Brain microvascular endothelial cell (primary cell): ENCODE data around the gene SPECC1.
A peak's percentile ranks its signal among the peaks of the same experiment; 100 is the strongest.
"Not testable (repeated sequence)": the region's sequence is repeated elsewhere in the genome, so short reads cannot be mapped to it uniquely, and the experiment has no call there.

ENCODE experiments used
- DNase-seq: peaks from one replicate; pipeline ENCODE4 v3.0.0-alpha.2; 2020
- H3K27ac ChIP-seq: fragments of 250-450 bp; sonication (Bioruptor Pico); 2 replicates; pipeline ENCODE4 v1.5.1; 2020; ENCODE audit warnings: mild to moderate bottlenecking, moderate library complexity
- H3K27me3 ChIP-seq: fragments of 250-450 bp; sonication (Bioruptor Pico); replicated peaks from 2 replicates; pipeline ENCODE4 v1.5.1; 2020; ENCODE audit warnings: mild to moderate bottlenecking
- H3K36me3 ChIP-seq: fragments of 250-450 bp; sonication (Bioruptor Pico); replicated peaks from 2 replicates; pipeline ENCODE4 v1.5.1; 2020; ENCODE audit warnings: mild to moderate bottlenecking
- H3K4me3 ChIP-seq: 2 replicates; pipeline ENCODE4 v1.5.1; 2011; ENCODE audit warnings: low read depth, mild to moderate bottlenecking, control low read depth, low read length, moderate library complexity
- CTCF ChIP-seq: IDR thresholded peaks from 2 replicates; pipeline ENCODE4 v1.5.1; 2011; ENCODE audit warnings: low read depth, mild to moderate bottlenecking, moderate library complexity, low read length, control low read depth, inconsistent platforms; ENCODE audit errors: missing control alignments
- in situ Hi-C: cut with HindIII; loops from 2 replicates; pipeline ENCODE4 v1.10.0; 2017; ENCODE audit warnings: low sequenced_read_pairs, low pct_ligation_motif_present

SPECC1 gene

DNA sequence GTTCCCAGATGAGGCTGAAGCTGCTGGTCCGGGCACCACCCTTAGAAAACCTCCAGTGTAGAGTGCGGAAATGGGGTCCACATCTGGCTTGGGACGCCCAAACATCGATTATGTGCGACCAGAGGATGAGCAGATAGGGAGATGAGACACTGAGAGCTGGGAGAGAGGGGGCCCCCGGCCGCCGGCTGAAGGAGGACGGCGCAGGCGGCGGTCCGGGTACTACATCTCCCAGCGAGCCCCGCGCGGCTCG lies 182 bp upstream of the SPECC1 start:
- Histone ChIP-seq H3K36me3 (no peaks in the 10 kb centered on the region), H3K4me3 (peak overlapping the region; percentile 66), H3K27ac (no peak overlapping the region), H3K27me3 (peaks cover 20% of the 10 kb centered on the region)
- TF ChIP-seq CTCF, result no peak
- in situ Hi-C loops, result no loop called here
- no peak for DNase-seq

- TF ChIP-seq CTCF, result peak; percentile 73
- H3K27me3 ChIP-seq, result peaks cover 20% of the 10 kb centered on the region
- H3K36me3 ChIP-seq, result no peaks in the 10 kb centered on the region
- H3K27ac ChIP-seq, result no peak overlapping the region
- H3K4me3 ChIP-seq, result peak overlapping the region; percentile 37
- peak; percentile 14 for DNase-seq
- in situ Hi-C loops, result no loop called here
Measured at GRCh38 chr17:20010099-20010863, 1.1 kb downstream of the SPECC1 start.

DNA sequence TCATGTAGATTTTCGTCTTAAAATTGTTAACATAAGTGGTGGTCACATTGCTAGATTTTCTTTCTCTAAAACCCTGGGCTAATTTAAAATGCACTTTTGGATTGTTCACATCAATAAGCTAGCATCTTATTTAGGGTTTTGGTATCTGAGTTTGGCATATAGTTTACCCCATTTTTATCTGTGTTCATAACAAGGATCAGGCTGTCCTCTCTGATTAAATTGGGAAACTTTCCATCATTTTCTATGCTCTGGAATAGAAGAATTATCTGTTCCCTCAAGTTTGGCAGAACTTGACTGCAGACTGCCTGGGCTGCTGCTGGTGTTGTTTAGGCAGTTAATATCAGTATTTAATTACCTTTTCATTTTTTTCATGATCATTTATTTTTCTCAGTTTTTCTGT lies 1.8 kb downstream of the SPECC1 start:
- DNase-seq, result no peak
- Histone ChIP-seq H3K36me3 (no peaks in the 10 kb centered on the region), H3K27me3 (peaks cover 20% of the 10 kb centered on the region), H3K27ac (no peak overlapping the region), H3K4me3 (no peak overlapping the region)
- no peak for TF ChIP-seq CTCF
- in situ Hi-C loops, result no loop called here

- no peak for TF ChIP-seq CTCF
- no peak overlapping the region for H3K27ac ChIP-seq
- in situ Hi-C loops, result no loop called here
- H3K27me3 ChIP-seq, result peaks cover 20% of the 10 kb centered on the region
- H3K4me3 ChIP-seq, result no peak overlapping the region
- DNase-seq, result no peak
- H3K36me3 ChIP-seq, result no peaks in the 10 kb centered on the region
Measured at GRCh38 chr17:20012017-20012536, 2.9 kb downstream of the SPECC1 start.

- H3K27ac ChIP-seq, DNase-seq, H3K4me3 ChIP-seq, H3K27me3 ChIP-seq, in situ Hi-C loops, H3K36me3 ChIP-seq: not testable (repeated sequence)
Measured at GRCh38 chr17:20016475-20016992, 7.4 kb downstream of the SPECC1 start.

GRCh38 chr17:20022701-20023100 lies 13.5 kb downstream of the SPECC1 start:
- in situ Hi-C loops, result no loop called here
- no peaks in the 10 kb centered on the region for H3K36me3 ChIP-seq
- H3K27me3 ChIP-seq, result no peaks in the 10 kb centered on the region
- H3K27ac ChIP-seq, result no peak overlapping the region
- H3K4me3 ChIP-seq, result no peak overlapping the region
- TF ChIP-seq CTCF, result no peak
- no peak for DNase-seq
